Right lobe of liver (tissue), 6 donors: ENCODE results near the gene UBN2. TPM values are rescaled to one million over a fixed set of nuclear protein-coding genes. Genes with fewer than 3 reads are reported as not detected.
"Not testable (repeated sequence)": the region's sequence is repeated elsewhere in the genome, so short reads cannot be mapped to it uniquely, and the experiment has no call there.

ENCODE experiments used
- ATAC-seq, 4 donors: fragments of 200-7000 bp; cut with Tn5 transposase; one replicate each; pipeline ENCODE4 v1.9.1; 2020; ENCODE audit warnings: mild to moderate bottlenecking in 4 of 4, moderate library complexity in 4 of 4
- DNase-seq, 3 donors: peaks; one replicate each; pipeline ENCODE4 v3.0.0-alpha.2; 2020
- H3K27ac ChIP-seq, 3 donors: fragments of 200-600 bp; one replicate each; pipeline ENCODE4 v1.8.0; 2022
- H3K27me3 ChIP-seq, 2 donors: fragments of 200-600 bp; one replicate each; pipeline ENCODE4 v1.8.0; 2022
- H3K36me3 ChIP-seq, 4 donors: fragments of 200-600 bp; sonication (generic) in 1 of 4; one replicate each; pipeline versions ENCODE4 v1.5.1 to v1.8.0; 2017 to 2022; ENCODE audit warnings: control low read depth in 1 of 4
- H3K4me1 ChIP-seq, 4 donors: fragments of 200-600 bp; sonication (generic) in 1 of 4; one replicate each; pipeline versions ENCODE4 v1.5.1 to v1.8.0; 2017 to 2022; ENCODE audit warnings: control low read depth in 1 of 4
- H3K4me3 ChIP-seq, 3 donors: fragments of 200-600 bp; one replicate each; pipeline ENCODE4 v1.8.0; 2022
- H3K9me3 ChIP-seq, 4 donors: fragments of 200-600 bp; sonication (generic) in 1 of 4; one replicate each; pipeline versions ENCODE4 v1.5.1 to v1.8.0; 2017 to 2022; ENCODE audit warnings: control low read depth in 1 of 4
- CTCF ChIP-seq, 4 donors: fragments of 200-600 bp in 3 of 4; fragments of 450-650 bp in 1 of 4; IDR thresholded peaks; one replicate each; pipeline versions ENCODE4 v1.5.1 to v1.8.0; 2016 to 2022; ENCODE audit warnings: antibody characterized with exemption in 4 of 4, mild to moderate bottlenecking in 2 of 4
- POLR2A ChIP-seq: fragments of 450-650 bp; IDR thresholded peaks from one replicate; pipeline ENCODE4 v1.6.1; 2017; ENCODE audit warnings: antibody characterized with exemption, mild to moderate bottlenecking
- WGBS: methylation state at CpG from one replicate; pipeline ENCODE4 v1.1.6; 2018; ENCODE audit warnings: low coverage, low lambda C conversion rate; ENCODE audit not compliant: insufficient coverage; ENCODE audit errors: missing lambda C conversion rate; 5-methylcytosine and 5-hydroxymethylcytosine counted together
- intact Hi-C, 2 donors: fragments of 100-400 bp; cut with DNase I; formaldehyde crosslinking; loops; one replicate each; pipeline versions ENCODE4 v1.11.2 to v1.14.1; 2022
- total RNA-seq, 6 experiments: library from RNA; depleted of rRNA in 2 of 6; stranded (reverse); fragments of >200 nt in 2 of 6; fragmentation: NEBNext Ultra II Directional in 3 of 6; extraction: Animal tissue kit (Norgen Biotek cat#: 25700) in 3 of 6; gene quantifications; one replicate each; pipeline versions ENCODE4 v1.1.0 to v1.2.4, GENCODE V29; 2016 to 2023
- donor health status: DM: no; HTN: yes; CAD: no.
- donor health status: DM: no; HTN: no; CAD: no.
- donor health status: DM: no; HTN: no; CAD: no.
- donor health status: DM: no; HTN: yes; CAD: no.
- donor health status: DM: no; HTN: yes; CAD: no.

Gene UBN2
- total RNA-seq, 6 experiments from 2014 or later = 4.5 to 12.0 (median 8.1) TPM

- Histone ChIP-seq H3K27me3 (no peaks in the 10 kb centered on the region), H3K27ac (no peak overlapping the region), H3K36me3 (no peaks in the 10 kb centered on the region), H3K9me3 (no peaks in the 10 kb centered on the region), H3K4me3 (no peak overlapping the region), H3K4me1 (no peaks in the 10 kb centered on the region)
- DNase-seq (no peak), ATAC-seq (no peak)
- 61% methylated on average over 3 of the region's 3 CpGs for WGBS
- TF ChIP-seq POLR2A (no peak), CTCF (IDR thresholded peaks at IDR 0.05) (no peak)
- intact Hi-C loops = no loop called here
Measured at GRCh38 chr7:139203992-139204391, 27.0 kb upstream of the UBN2 start.

DNA sequence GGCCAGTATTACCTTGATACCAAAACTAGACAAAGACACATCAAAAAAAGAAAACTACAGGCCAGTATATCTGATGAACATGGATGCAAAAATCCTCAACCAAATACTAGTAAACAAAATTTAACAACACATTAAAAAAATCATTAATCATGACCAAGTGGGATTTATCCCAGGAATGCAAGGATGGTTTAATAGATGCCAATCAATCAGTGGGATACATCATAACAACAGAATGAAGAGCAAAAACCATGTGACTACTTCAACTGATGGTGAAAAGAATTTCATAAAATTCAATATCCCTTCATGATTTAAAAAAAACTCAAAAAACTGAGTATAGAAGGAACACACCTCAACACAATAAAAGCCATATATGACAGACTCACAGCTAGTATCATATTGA, 25.2 kb upstream of the UBN2 start:
- ATAC-seq (no peak), DNase-seq (no peak)
- intact Hi-C loops = no loop called here
- H3K36me3 ChIP-seq = no peaks in the 10 kb centered on the region
- no peaks in the 10 kb centered on the region for H3K4me1 ChIP-seq
- no peaks in the 10 kb centered on the region for H3K9me3 ChIP-seq
- H3K27ac ChIP-seq = no peak overlapping the region
- H3K4me3 ChIP-seq = no peak overlapping the region
- H3K27me3 ChIP-seq = no peaks in the 10 kb centered on the region
- TF ChIP-seq CTCF (IDR thresholded peaks at IDR 0.05) (no peak), POLR2A (no peak)

GRCh38 chr7:139212133-139212532, 18.9 kb upstream of the UBN2 start:
- TF ChIP-seq POLR2A = no peak
- TF ChIP-seq CTCF (IDR thresholded peaks at IDR 0.05) = no peak
- no peak overlapping the region for H3K27ac ChIP-seq
- intact Hi-C loops = no loop called here
- H3K9me3 ChIP-seq = no peaks in the 10 kb centered on the region
- 72% methylated on average over 2 of the region's 2 CpGs for WGBS
- no peak for ATAC-seq
- no peaks in the 10 kb centered on the region for H3K36me3 ChIP-seq
- no peaks in the 10 kb centered on the region for H3K27me3 ChIP-seq
- H3K4me3 ChIP-seq = no peak overlapping the region
- H3K4me1 ChIP-seq = no peaks in the 10 kb centered on the region
- no peak for DNase-seq

GRCh38 chr7:139213489-139213888, 17.5 kb upstream of the UBN2 start:
- H3K4me1 ChIP-seq, H3K27me3 ChIP-seq, DNase-seq, intact Hi-C loops, H3K36me3 ChIP-seq, ATAC-seq, H3K27ac ChIP-seq, H3K9me3 ChIP-seq, H3K4me3 ChIP-seq: not testable (repeated sequence)
- WGBS = 54% methylated on average over 3 of the region's 6 CpGs

DNA sequence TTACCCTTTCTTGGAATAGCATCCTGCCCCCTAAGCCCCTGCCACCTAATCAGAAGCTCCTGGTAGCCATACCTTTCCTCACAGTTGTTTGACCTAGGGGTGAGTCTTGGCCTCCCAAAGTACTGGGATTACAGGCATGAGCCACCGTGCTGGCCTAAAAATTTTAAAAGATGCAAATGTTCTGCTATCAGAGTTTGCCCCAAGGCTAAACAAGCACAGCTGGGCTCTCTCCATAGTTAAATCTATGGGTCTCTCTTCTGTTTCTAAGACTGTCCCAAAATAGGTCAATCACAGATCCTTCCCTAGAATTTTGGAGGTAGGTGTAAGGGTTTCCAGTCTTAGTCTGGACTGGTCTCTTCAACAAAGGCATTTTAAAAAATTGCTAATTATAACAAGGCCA, 12.9 kb upstream of the UBN2 start:
- ATAC-seq (no peak), DNase-seq (no peak)
- Histone ChIP-seq H3K9me3 (no peaks in the 10 kb centered on the region), H3K27me3 (no peaks in the 10 kb centered on the region), H3K27ac (no peak overlapping the region), H3K4me1 (no peaks in the 10 kb centered on the region), H3K4me3 (no peak overlapping the region), H3K36me3 (no peaks in the 10 kb centered on the region)
- 57% methylated on average over 1 of the region's 1 CpG for WGBS
- intact Hi-C loops = no loop called here
- TF ChIP-seq CTCF (IDR thresholded peaks at IDR 0.05) = no peak
- TF ChIP-seq POLR2A = no peak
